ENCODE results near the gene CCL27.

CCL27 gene

GRCh38 chr9:34684816-34685215 is 22.4 kb upstream of the CCL27 start:
- no peak for DNase-seq (ENCODE audit: low spot score)

GRCh38 chr9:34684145-34684544 is 21.7 kb upstream of the CCL27 start:
- DNase-seq (ENCODE audit: low spot score) = no peak

- DNase-seq (ENCODE audit: low spot score) = no peak
Measured at GRCh38 chr9:34675869-34676268, 13.4 kb upstream of the CCL27 start.

- DNase-seq (ENCODE audit: low spot score) = peak; percentile 29
Measured at GRCh38 chr9:34675048-34675714, 12.7 kb upstream of the CCL27 start.

GRCh38 chr9:34674440-34674839 is 12.0 kb upstream of the CCL27 start:
- no peak for DNase-seq (ENCODE audit: low spot score)

GRCh38 chr9:34671307-34671706 is 8.8 kb upstream of the CCL27 start:
- no peak for DNase-seq (ENCODE audit: low spot score)

GRCh38 chr9:34669809-34670562 is 7.5 kb upstream of the CCL27 start:
- DNase-seq (ENCODE audit: low spot score) = no peak

- DNase-seq (ENCODE audit: low spot score) = peak; percentile 95
Measured at GRCh38 chr9:34665381-34666250, 3.2 kb upstream of the CCL27 start.

GRCh38 chr9:34665067-34665380 is 2.6 kb upstream of the CCL27 start:
- DNase-seq (ENCODE audit: low spot score) = no peak

GRCh38 chr9:34664281-34665066 is 2.0 kb upstream of the CCL27 start:
- DNase-seq (ENCODE audit: low spot score) = peak; percentile 80

GRCh38 chr9:34663303-34663605 is 797 bp upstream of the CCL27 start:
- no peak for DNase-seq (ENCODE audit: low spot score)

- no peak for DNase-seq (ENCODE audit: low spot score)
Measured at GRCh38 chr9:34659592-34660253, 2.7 kb downstream of the CCL27 start.

- DNase-seq (ENCODE audit: low spot score) = no peak
Measured at GRCh38 chr9:34658461-34658860, 4.0 kb downstream of the CCL27 start.

GRCh38 chr9:34656992-34657391 is 5.5 kb downstream of the CCL27 start:
- DNase-seq (ENCODE audit: low spot score) = no peak

GRCh38 chr9:34655394-34655793 is 7.1 kb downstream of the CCL27 start:
- DNase-seq (ENCODE audit: low spot score) = no peak

GRCh38 chr9:34654323-34655051 is 8.0 kb downstream of the CCL27 start:
- peak; percentile 82 for DNase-seq (ENCODE audit: low spot score)

GRCh38 chr9:34653151-34654072 is 9.0 kb downstream of the CCL27 start:
- no peak for DNase-seq (ENCODE audit: low spot score)

GRCh38 chr9:34652602-34653000 is 9.9 kb downstream of the CCL27 start:
- no peak for DNase-seq (ENCODE audit: low spot score)

- peak; percentile 94 for DNase-seq (ENCODE audit: low spot score)
Measured at GRCh38 chr9:34651876-34652601, 10.4 kb downstream of the CCL27 start, which contains the start of gene IL11RA. Gene IL11RA (plus strand): TSS chr9:34652185. CDS start chr9:34655218, 3,033 bp downstream.
